LNCAP (cell line): ENCODE data around the gene SETD2.

Experiments used
- TF ChIP-seq, protein P1 (sequence below): fragments of 450-650 bp; IDR thresholded peaks from 2 replicates; pipeline ENCODE4 v1.5.1; 2017; ENCODE audit warnings: mild to moderate bottlenecking

Gene SETD2

GRCh38 chr3:47047069-47047468 is 116.8 kb downstream of the SETD2 start:
- TF ChIP-seq, protein P1, sequence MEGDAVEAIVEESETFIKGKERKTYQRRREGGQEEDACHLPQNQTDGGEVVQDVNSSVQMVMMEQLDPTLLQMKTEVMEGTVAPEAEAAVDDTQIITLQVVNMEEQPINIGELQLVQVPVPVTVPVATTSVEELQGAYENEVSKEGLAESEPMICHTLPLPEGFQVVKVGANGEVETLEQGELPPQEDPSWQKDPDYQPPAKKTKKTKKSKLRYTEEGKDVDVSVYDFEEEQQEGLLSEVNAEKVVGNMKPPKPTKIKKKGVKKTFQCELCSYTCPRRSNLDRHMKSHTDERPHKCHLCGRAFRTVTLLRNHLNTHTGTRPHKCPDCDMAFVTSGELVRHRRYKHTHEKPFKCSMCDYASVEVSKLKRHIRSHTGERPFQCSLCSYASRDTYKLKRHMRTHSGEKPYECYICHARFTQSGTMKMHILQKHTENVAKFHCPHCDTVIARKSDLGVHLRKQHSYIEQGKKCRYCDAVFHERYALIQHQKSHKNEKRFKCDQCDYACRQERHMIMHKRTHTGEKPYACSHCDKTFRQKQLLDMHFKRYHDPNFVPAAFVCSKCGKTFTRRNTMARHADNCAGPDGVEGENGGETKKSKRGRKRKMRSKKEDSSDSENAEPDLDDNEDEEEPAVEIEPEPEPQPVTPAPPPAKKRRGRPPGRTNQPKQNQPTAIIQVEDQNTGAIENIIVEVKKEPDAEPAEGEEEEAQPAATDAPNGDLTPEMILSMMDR = no peak

- TF ChIP-seq, protein P1 = no peak
Measured at GRCh38 chr3:47042231-47042791, 121.6 kb downstream of the SETD2 start.

DNA sequence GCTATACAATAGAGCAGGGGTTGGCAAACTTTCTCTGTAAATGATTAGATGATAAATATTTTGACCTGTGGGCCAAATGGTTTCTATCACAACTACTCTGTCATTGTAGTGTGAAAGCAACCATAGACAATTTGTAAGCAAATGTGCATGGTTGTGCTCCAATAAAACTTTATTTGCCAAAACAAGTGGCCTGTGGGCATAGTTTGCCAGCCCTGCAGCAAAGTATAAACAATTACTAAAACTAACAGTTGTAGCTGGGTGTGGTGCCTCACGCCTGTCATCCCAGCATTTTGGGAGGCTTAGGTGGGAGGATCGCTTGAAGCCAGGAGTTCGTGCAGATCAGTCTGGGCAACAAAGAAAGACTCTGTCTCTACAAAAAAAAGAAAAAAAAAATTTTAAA is 122.8 kb downstream of the SETD2 start:
- TF ChIP-seq, protein P1 = no peak

GRCh38 chr3:47036145-47036544 is 127.8 kb downstream of the SETD2 start:
- TF ChIP-seq, protein P1 = no peak

DNA sequence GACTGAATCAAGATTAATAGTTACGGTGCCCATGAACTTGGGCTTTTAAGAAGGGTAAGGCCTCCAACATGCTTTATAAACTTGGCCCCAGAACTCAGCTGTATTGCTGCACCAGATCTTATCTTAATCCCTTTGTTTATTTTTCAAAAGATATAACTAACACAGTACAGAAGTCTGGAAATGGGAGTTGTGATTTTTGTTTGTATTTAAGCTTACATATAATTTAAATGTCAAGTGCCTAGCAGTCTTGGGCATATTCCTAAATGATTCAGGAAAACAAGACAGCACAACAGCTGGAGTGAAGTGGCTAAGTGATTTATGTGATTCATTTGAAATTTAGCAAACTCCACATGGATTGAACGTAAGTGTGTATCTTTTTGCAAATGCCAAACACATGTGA is 128.3 kb downstream of the SETD2 start:
- TF ChIP-seq, protein P1 = no peak

- TF ChIP-seq, protein P1 = no peak
Measured at GRCh38 chr3:47034868-47035489, 128.9 kb downstream of the SETD2 start.

DNA sequence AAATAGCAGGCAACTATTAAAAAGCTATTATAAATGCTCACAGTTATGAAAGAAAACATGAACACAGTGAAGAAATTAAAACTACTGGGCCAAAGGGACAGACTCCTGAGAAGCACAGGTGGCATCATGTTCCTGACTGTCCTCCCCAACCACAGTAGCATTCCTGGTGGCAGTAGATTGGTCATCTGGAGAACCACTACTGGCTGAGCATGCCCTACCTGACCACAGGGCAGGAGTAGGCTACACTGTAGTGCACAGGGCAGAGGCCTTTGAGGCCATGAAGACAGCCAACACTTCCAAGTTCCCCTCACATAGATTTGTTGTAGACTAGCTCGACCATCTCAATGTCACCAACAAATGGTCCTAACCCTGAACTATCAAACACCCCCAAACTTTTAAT is 135.2 kb downstream of the SETD2 start:
- TF ChIP-seq, protein P1 = no peak
